Fibroblast of lung (primary cell): Measurements from ENCODE around the gene LEPROT.

Source experiments
- EZH2 ChIP-seq: IDR thresholded peaks from 2 replicates; pipeline ENCODE4 v1.5.1; 2012; ENCODE audit warnings: low read length, control low read depth, mild to moderate bottlenecking; ENCODE audit errors: missing control alignments
- TF ChIP-seq, protein P1 (sequence below), 2 donors: IDR thresholded peaks in 1 of 2; conservative IDR thresholded peaks in 1 of 2; 1 replicate in 1 of 2; 2 replicates in 1 of 2; pipeline ENCODE4 v1.5.1; 2011 to 2012; ENCODE audit warnings: low read length in 2 of 2, control low read depth in 1 of 2, inconsistent platforms in 1 of 2, low read depth in 1 of 2, mild to moderate bottlenecking in 1 of 2

GRCh38 chr1:65393347-65393746, 27.1 kb upstream of the LEPROT start:
- TF ChIP-seq, protein P1, sequence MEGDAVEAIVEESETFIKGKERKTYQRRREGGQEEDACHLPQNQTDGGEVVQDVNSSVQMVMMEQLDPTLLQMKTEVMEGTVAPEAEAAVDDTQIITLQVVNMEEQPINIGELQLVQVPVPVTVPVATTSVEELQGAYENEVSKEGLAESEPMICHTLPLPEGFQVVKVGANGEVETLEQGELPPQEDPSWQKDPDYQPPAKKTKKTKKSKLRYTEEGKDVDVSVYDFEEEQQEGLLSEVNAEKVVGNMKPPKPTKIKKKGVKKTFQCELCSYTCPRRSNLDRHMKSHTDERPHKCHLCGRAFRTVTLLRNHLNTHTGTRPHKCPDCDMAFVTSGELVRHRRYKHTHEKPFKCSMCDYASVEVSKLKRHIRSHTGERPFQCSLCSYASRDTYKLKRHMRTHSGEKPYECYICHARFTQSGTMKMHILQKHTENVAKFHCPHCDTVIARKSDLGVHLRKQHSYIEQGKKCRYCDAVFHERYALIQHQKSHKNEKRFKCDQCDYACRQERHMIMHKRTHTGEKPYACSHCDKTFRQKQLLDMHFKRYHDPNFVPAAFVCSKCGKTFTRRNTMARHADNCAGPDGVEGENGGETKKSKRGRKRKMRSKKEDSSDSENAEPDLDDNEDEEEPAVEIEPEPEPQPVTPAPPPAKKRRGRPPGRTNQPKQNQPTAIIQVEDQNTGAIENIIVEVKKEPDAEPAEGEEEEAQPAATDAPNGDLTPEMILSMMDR (conservative IDR thresholded peaks at IDR 0.05 in 1 of 2, IDR thresholded peaks at IDR 0.05 in 1 of 2; ENCODE audit: low read depth in 1 of 2, low read length in 2 of 2): no peak
- no peak for TF ChIP-seq EZH2
